SU-DHL-6 (cell line): ENCODE data around the gene NPAP1.
"Not testable (repeated sequence)": the region's sequence is repeated elsewhere in the genome, so short reads cannot be mapped to it uniquely, and the experiment has no call there.

Experiments used
- H2AFZ ChIP-seq: fragments of 200-600 bp; sonication (generic); 2 replicates; pipeline ENCODE4 v1.6.1; 2014; ENCODE audit warnings: low read depth, mild to moderate bottlenecking, moderate library complexity, mixed read lengths, antibody characterized with exemption, low read length; ENCODE audit not compliant: severe bottlenecking
- H3F3A ChIP-seq: fragments of 200-600 bp; shearing (Covaris generic); 2 replicates; pipeline ENCODE4 v1.6.0; 2016; ENCODE audit warnings: antibody characterized with exemption, mild to moderate bottlenecking; ENCODE audit not compliant: insufficient read depth
- H3K27ac ChIP-seq: fragments of 200-600 bp; sonication (generic); 2 replicates; pipeline ENCODE4 v1.5.1; 2016; ENCODE audit warnings: low read depth, mild to moderate bottlenecking, low read length, moderate library complexity, mixed read lengths
- H3K27me3 ChIP-seq: fragments of 200-600 bp; sonication (generic), shearing (Covaris generic); 2 replicates; pipeline ENCODE4 v1.6.0; 2014; ENCODE audit warnings: mild to moderate bottlenecking, low read length
- H3K36me3 ChIP-seq: fragments of 200-600 bp; sonication (generic); 2 replicates; pipeline ENCODE4 v1.6.1; 2014; ENCODE audit warnings: mild to moderate bottlenecking, low read length, mixed read lengths
- H3K4me2 ChIP-seq: fragments of 300-600, 200-600 bp; shearing (Covaris generic), sonication (generic); 2 replicates; pipeline ENCODE4 v1.6.0; 2014; ENCODE audit warnings: low read length, low read depth, mild to moderate bottlenecking; ENCODE audit not compliant: poor library complexity, severe bottlenecking
- H3K4me3 ChIP-seq: fragments of 200-600 bp; sonication (generic); 2 replicates; pipeline ENCODE4 v1.5.1; 2014; ENCODE audit warnings: antibody characterized with exemption, low read length, mild to moderate bottlenecking, mixed read lengths; ENCODE audit not compliant: insufficient read depth, poor library complexity, severe bottlenecking
- H3K79me2 ChIP-seq: fragments of 200-600 bp; sonication (generic); 2 replicates; pipeline ENCODE4 v1.6.1; 2014; ENCODE audit warnings: mild to moderate bottlenecking, low read length, moderate library complexity; ENCODE audit not compliant: insufficient read depth
- H3K9ac ChIP-seq: fragments of 200-600 bp; sonication (generic); 2 replicates; pipeline ENCODE4 v1.7.0; 2014; ENCODE audit warnings: mild to moderate bottlenecking, low read length
- H3K9me2 ChIP-seq: fragments of 200-600 bp; sonication (generic); replicated peaks from 2 replicates; pipeline ENCODE4 v1.6.1; 2014; ENCODE audit warnings: low read length; ENCODE audit not compliant: insufficient read depth
- H3K9me3 ChIP-seq: fragments of 200-600 bp; sonication (generic); 2 replicates; pipeline ENCODE4 v1.6.1; 2014; ENCODE audit warnings: low read length, mixed read lengths; ENCODE audit not compliant: insufficient read depth
- H4K20me1 ChIP-seq: fragments of 200-600 bp; sonication (generic); 2 replicates; pipeline ENCODE4 v1.6.1; 2014; ENCODE audit warnings: low read depth, mild to moderate bottlenecking, antibody characterized with exemption, low read length, moderate library complexity, mixed read lengths
- CTCF ChIP-seq: fragments of 200-600 bp; sonication (generic); IDR thresholded peaks from one replicate; pipeline ENCODE4 v1.5.1; 2017; ENCODE audit warnings: antibody characterized with exemption, mild to moderate bottlenecking, low read length, moderate library complexity; ENCODE audit not compliant: insufficient read depth, poor library complexity, severe bottlenecking
- EZH2phosphoT487 ChIP-seq: fragments of 200-600 bp; sonication (generic), shearing (Covaris generic); conservative IDR thresholded peaks from 2 replicates; pipeline ENCODE4 v1.6.1; 2018; ENCODE audit warnings: mild to moderate bottlenecking, antibody characterized with exemption, low read length, moderate library complexity, mixed read lengths

The NPAP1 gene

GRCh38 chr15:24676431-24676830 is 856 bp downstream of the NPAP1 start:
- Histone ChIP-seq H4K20me1 (no peaks in the 10 kb centered on the region), H3K9me3 (no peaks in the 10 kb centered on the region), H3K9me2 (no peaks in the 10 kb centered on the region), H3K27me3 (no peaks in the 10 kb centered on the region), H3K36me3 (no peaks in the 10 kb centered on the region), H3K9ac (no peak overlapping the region), H3K27ac (no peak overlapping the region), H3K79me2 (no peaks in the 10 kb centered on the region), H2AFZ (no peak overlapping the region), H3F3A (no peaks in the 10 kb centered on the region), H3K4me3 (no peak overlapping the region), H3K4me2 (no peak overlapping the region)
- TF ChIP-seq EZH2phosphoT487 (no peak), CTCF (no peak)

- H4K20me1 ChIP-seq = no peaks in the 10 kb centered on the region
- H3K27me3 ChIP-seq = no peaks in the 10 kb centered on the region
- H3K9me2 ChIP-seq = no peaks in the 10 kb centered on the region
- H3K9me3 ChIP-seq = no peaks in the 10 kb centered on the region
- TF ChIP-seq CTCF (no peak), EZH2phosphoT487 (no peak)
- no peaks in the 10 kb centered on the region for H3K36me3 ChIP-seq
- H2AFZ ChIP-seq = no peak overlapping the region
- no peak overlapping the region for H3K4me2 ChIP-seq
- no peaks in the 10 kb centered on the region for H3F3A ChIP-seq
- no peak overlapping the region for H3K4me3 ChIP-seq
- H3K27ac ChIP-seq = no peak overlapping the region
- H3K79me2 ChIP-seq = no peaks in the 10 kb centered on the region
- no peak overlapping the region for H3K9ac ChIP-seq
Observed at GRCh38 chr15:24678485-24678884, 2.9 kb downstream of the NPAP1 start.

DNA sequence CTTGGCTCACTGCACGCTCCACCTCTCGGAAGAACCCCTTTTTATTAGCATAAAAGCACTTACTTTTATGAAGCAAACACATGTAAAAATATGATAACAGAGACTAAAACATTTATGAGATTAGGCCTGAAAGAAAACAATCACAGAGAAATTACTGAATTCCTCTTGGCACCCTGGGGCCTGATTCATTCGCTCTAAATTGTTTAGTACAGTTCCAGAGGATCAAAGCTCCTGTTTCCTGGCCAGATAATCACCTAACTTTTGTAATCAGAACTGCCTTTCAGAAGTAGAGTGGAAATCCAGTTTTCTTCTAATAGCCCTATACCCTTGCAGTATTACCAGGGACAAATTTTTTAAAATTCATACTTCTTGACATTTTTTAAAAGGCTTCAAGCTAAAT is 6.4 kb downstream of the NPAP1 start:
- Histone ChIP-seq H3K27me3 (no peaks in the 10 kb centered on the region), H4K20me1 (no peaks in the 10 kb centered on the region), H3K36me3 (no peaks in the 10 kb centered on the region), H3K9me2 (no peaks in the 10 kb centered on the region), H3K79me2 (no peaks in the 10 kb centered on the region), H3K4me2 (no peak overlapping the region), H3K9me3 (no peaks in the 10 kb centered on the region), H2AFZ (no peak overlapping the region), H3K9ac (no peak overlapping the region), H3F3A (no peaks in the 10 kb centered on the region), H3K27ac (no peak overlapping the region), H3K4me3 (no peak overlapping the region)
- no peak for TF ChIP-seq EZH2phosphoT487

DNA sequence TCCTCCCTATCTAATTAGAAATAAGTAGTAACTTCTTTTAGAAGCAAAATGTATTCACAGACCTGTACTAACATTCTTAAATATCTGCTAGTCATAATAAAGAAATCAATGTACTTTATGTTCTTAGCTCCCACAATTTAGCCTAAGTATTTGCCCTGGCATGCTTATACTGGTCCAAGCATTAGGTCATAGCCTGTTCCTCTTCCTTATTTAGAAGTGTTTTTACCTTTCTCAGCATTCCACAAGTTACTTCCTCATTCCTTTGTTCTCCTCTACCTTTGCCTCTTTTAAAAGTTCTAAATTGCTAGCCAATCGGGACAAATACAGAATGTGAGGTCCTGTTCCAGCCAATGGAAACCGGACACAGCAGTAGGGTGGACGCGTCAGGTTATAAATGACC is 7.3 kb downstream of the NPAP1 start:
- H3K4me2 ChIP-seq, H3F3A ChIP-seq, H3K79me2 ChIP-seq, H3K9ac ChIP-seq, H3K9me2 ChIP-seq, H2AFZ ChIP-seq, H3K9me3 ChIP-seq, H3K36me3 ChIP-seq, H4K20me1 ChIP-seq, H3K4me3 ChIP-seq, H3K27me3 ChIP-seq, H3K27ac ChIP-seq: not testable (repeated sequence)
